H1 (cell line): ENCODE measurements around the gene CLMP. TPM values are rescaled to one million over a fixed set of nuclear protein-coding genes. Genes with fewer than 3 reads are reported as not detected.

Experiments
- CTCF ChIA-PET: fragments of 300-600 bp; sonication (Branson Sonifier 250); formaldehyde crosslinking; loops from one replicate; lab custom pipeline; 2021; ENCODE audit not compliant: partially characterized antibody; lab: Charles Lee
- POLR2A ChIA-PET: fragments of 300-600 bp; sonication (Branson Sonifier 250); formaldehyde crosslinking; loops from one replicate; lab custom pipeline; 2021; ENCODE audit warnings: inconsistent platforms; ENCODE audit not compliant: partially characterized antibody; lab: Charles Lee
- DNase-seq, 2 experiments: peaks; one replicate each; pipeline versions ENCODE4 v3.0.0 to v3.0.0-alpha.2; 2010 to 2022; ENCODE audit warnings: low spot score in 2 of 2, low read depth in 1 of 2, mixed read lengths in 1 of 2
- FAIRE-seq: peaks from 2 replicates; lab custom pipeline; 2011; peaks lifted over from hg19 to GRCh38; lab: Jason Lieb, UNC
- H2AFZ ChIP-seq: 2 replicates; pipeline ENCODE4 v1.8.1; 2012; ENCODE audit warnings: low read length, inconsistent platforms
- H2AK5ac ChIP-seq: 2 replicates; pipeline ENCODE4 v1.6.1; 2013; ENCODE audit warnings: low read depth, low read length
- H2BK120ac ChIP-seq: replicated peaks from 2 replicates; pipeline ENCODE3; 2013; ENCODE audit warnings: low read depth, low read length, inconsistent platforms
- H2BK12ac ChIP-seq: 2 replicates; pipeline ENCODE4 v1.6.1; 2013; ENCODE audit warnings: low read depth, low read length
- H2BK15ac ChIP-seq: 2 replicates; pipeline ENCODE4 v1.6.1; 2013; ENCODE audit warnings: low read length
- H2BK20ac ChIP-seq: 2 replicates; pipeline ENCODE4 v1.6.1; 2013; ENCODE audit warnings: low read length
- H2BK5ac ChIP-seq: 2 replicates; pipeline ENCODE4 v1.6.1; 2013; ENCODE audit warnings: low read depth, low read length
- H3K14ac ChIP-seq: 2 replicates; pipeline ENCODE4 v1.6.1; 2013; ENCODE audit warnings: inconsistent platforms; ENCODE audit not compliant: insufficient read length
- H3K18ac ChIP-seq: 2 replicates; pipeline ENCODE4 v1.6.1; 2013; ENCODE audit warnings: low read length; ENCODE audit errors: extremely low read depth
- H3K23ac ChIP-seq: 2 replicates; pipeline ENCODE4 v1.6.1; 2013; ENCODE audit warnings: inconsistent platforms; ENCODE audit not compliant: insufficient read length
- H3K23me2 ChIP-seq: 2 replicates; pipeline ENCODE4 v1.6.1; 2013; ENCODE audit warnings: low read depth, low read length
- H3K27ac ChIP-seq: 2 replicates; pipeline ENCODE4 v1.6.1; 2011; ENCODE audit warnings: low read depth, low read length, inconsistent platforms
- H3K27me3 ChIP-seq, 4 experiments: replicated peaks in 1 of 4; 1 replicate in 1 of 4; 2 replicates in 3 of 4; pipeline versions ENCODE4 v1.6.1 to v1.8.1; 2011 to 2013; ENCODE audit warnings: low read length in 3 of 4, mild to moderate bottlenecking in 3 of 4, inconsistent platforms in 2 of 4, mixed read lengths in 2 of 4, moderate library complexity in 1 of 4; ENCODE audit not compliant: control insufficient read depth in 3 of 4, insufficient read depth in 3 of 4; ENCODE audit errors: extremely low read depth in 1 of 4
- H3K36me3 ChIP-seq, 4 experiments: 2 replicates each; pipeline versions ENCODE4 v1.6.1 to v1.8.1; 2011 to 2013; ENCODE audit warnings: mild to moderate bottlenecking in 4 of 4, low read length in 3 of 4, moderate library complexity in 2 of 4, control low read depth in 1 of 4, inconsistent platforms in 1 of 4; ENCODE audit not compliant: insufficient read depth in 4 of 4, control insufficient read depth in 2 of 4
- H3K4ac ChIP-seq: replicated peaks from 2 replicates; pipeline ENCODE3; 2013; ENCODE audit warnings: low read length, low read depth, mixed read lengths, inconsistent platforms; ENCODE audit not compliant: insufficient read length
- H3K4me1 ChIP-seq, 4 experiments: replicated peaks in 1 of 4; 1 replicate in 1 of 4; 2 replicates in 3 of 4; pipeline versions ENCODE4 v1.6.1 to v1.8.1; 2011 to 2013; ENCODE audit warnings: low read length in 3 of 4, inconsistent platforms in 2 of 4, mixed read lengths in 1 of 4; ENCODE audit not compliant: insufficient read depth in 4 of 4, control insufficient read depth in 3 of 4
- H3K4me2 ChIP-seq, 2 experiments: 2 replicates each; pipeline versions ENCODE4 v1.6.1 to v1.8.1; 2011 to 2013; ENCODE audit warnings: low read depth in 2 of 2, low read length in 2 of 2, control low read depth in 1 of 2, inconsistent platforms in 1 of 2, mild to moderate bottlenecking in 1 of 2; ENCODE audit not compliant: insufficient read depth in 1 of 2
- H3K4me3 ChIP-seq, 4 experiments: fragments of 200-600, 300-600 bp in 1 of 4; sonication (generic), shearing (Covaris generic), sonication (Bioruptor Twin) in 1 of 4; 2 replicates each; pipeline versions ENCODE4 v1.5.1 to v1.8.1; 2011 to 2016; ENCODE audit warnings: low read length in 4 of 4, low read depth in 3 of 4, control low read depth in 2 of 4, inconsistent platforms in 2 of 4, mild to moderate bottlenecking in 2 of 4, mixed read lengths in 1 of 4, moderate library complexity in 1 of 4; ENCODE audit not compliant: insufficient read depth in 2 of 4; ENCODE audit errors: extremely low read depth in 1 of 4
- H3K56ac ChIP-seq: replicated peaks from 2 replicates; pipeline ENCODE3; 2013; ENCODE audit warnings: low read depth, mild to moderate bottlenecking, mixed read lengths, low read length, inconsistent platforms; ENCODE audit not compliant: insufficient read length
- H3K79me1 ChIP-seq: 2 replicates; pipeline ENCODE4 v1.6.1; 2013; ENCODE audit warnings: low read depth, low read length, control low read depth
- H3K79me2 ChIP-seq, 2 experiments: 2 replicates each; pipeline versions ENCODE4 v1.6.1 to v1.8.1; 2012 to 2013; ENCODE audit warnings: low read length in 2 of 2, mild to moderate bottlenecking in 2 of 2, inconsistent platforms in 1 of 2; ENCODE audit not compliant: insufficient read depth in 2 of 2, control insufficient read depth in 1 of 2
- H3K9ac ChIP-seq, 4 experiments: replicated peaks in 1 of 4; 1 replicate in 1 of 4; 2 replicates in 3 of 4; pipeline versions ENCODE4 v1.6.1 to v1.8.1; 2011 to 2013; ENCODE audit warnings: low read depth in 3 of 4, low read length in 3 of 4, control low read depth in 2 of 4, mild to moderate bottlenecking in 2 of 4, moderate library complexity in 2 of 4, inconsistent platforms in 1 of 4; ENCODE audit errors: extremely low read depth in 1 of 4
- H3K9me3 ChIP-seq, 2 experiments: 2 replicates each; pipeline versions ENCODE4 v1.6.1 to v1.8.1; 2012 to 2013; ENCODE audit warnings: mild to moderate bottlenecking in 2 of 2, moderate library complexity in 2 of 2, control low read depth in 1 of 2, inconsistent platforms in 1 of 2, low read depth in 1 of 2, low read length in 1 of 2, mixed read lengths in 1 of 2; ENCODE audit not compliant: insufficient read depth in 2 of 2
- H4K20me1 ChIP-seq, 2 experiments: replicated peaks in 1 of 2; 2 replicates each; pipeline versions ENCODE3 to v1.8.1; 2011 to 2013; ENCODE audit warnings: inconsistent platforms in 2 of 2, low read length in 2 of 2, mild to moderate bottlenecking in 1 of 2; ENCODE audit not compliant: insufficient read depth in 2 of 2, control insufficient read depth in 1 of 2
- H4K5ac ChIP-seq: 2 replicates; pipeline ENCODE4 v1.6.1; 2013; ENCODE audit warnings: low read length, low read depth, mixed read lengths, inconsistent platforms; ENCODE audit not compliant: insufficient read length
- H4K8ac ChIP-seq: 2 replicates; pipeline ENCODE4 v1.8.0; 2013; ENCODE audit warnings: mild to moderate bottlenecking, moderate library complexity, low read length, inconsistent platforms; ENCODE audit not compliant: insufficient read depth; ENCODE audit errors: extremely low read depth
- H4K91ac ChIP-seq: replicated peaks from 2 replicates; pipeline ENCODE3; 2013; ENCODE audit warnings: low read length, mixed read lengths, inconsistent platforms; ENCODE audit not compliant: insufficient read length
- CBX5 ChIP-seq: fragments of 300-800, 300-1000 bp; sonication (generic); IDR thresholded peaks from 2 replicates; pipeline ENCODE4 v1.7.1; 2016; ENCODE audit warnings: antibody characterized with exemption, low read length, low read depth
- EP300 ChIP-seq, 2 experiments: IDR thresholded peaks; 1 replicate in 1 of 2; 2 replicates in 1 of 2; pipeline ENCODE4 v1.6.1; 2011 to 2012; ENCODE audit warnings: low read depth in 2 of 2, low read length in 2 of 2, mild to moderate bottlenecking in 2 of 2, borderline replicate concordance in 1 of 2, inconsistent platforms in 1 of 2, moderate library complexity in 1 of 2
- JUN ChIP-seq: IDR thresholded peaks from 2 replicates; pipeline ENCODE4 v1.6.1; 2011; ENCODE audit warnings: low read depth, mild to moderate bottlenecking, improper control_type of control experiment, low read length
- PHF8 ChIP-seq: fragments of 200-600 bp; sonication (generic); conservative IDR thresholded peaks from 2 replicates; pipeline ENCODE4 v1.7.1; 2012; ENCODE audit warnings: low read depth, mild to moderate bottlenecking, inconsistent platforms, low read length, moderate library complexity
- POU5F1 ChIP-seq: IDR thresholded peaks from 2 replicates; pipeline ENCODE4 v1.6.1; 2011; ENCODE audit warnings: low read depth, mild to moderate bottlenecking, low read length, moderate library complexity
- RAD21 ChIP-seq, 2 experiments: IDR thresholded peaks in 1 of 2; conservative IDR thresholded peaks in 1 of 2; 2 replicates each; pipeline ENCODE4 v1.6.1; 2011; ENCODE audit warnings: low read depth in 2 of 2, low read length in 2 of 2, improper control_type of control experiment in 1 of 2, inconsistent platforms in 1 of 2, mild to moderate bottlenecking in 1 of 2, moderate library complexity in 1 of 2
- TEAD4 ChIP-seq: IDR thresholded peaks from 2 replicates; pipeline ENCODE4 v1.6.1; 2012; ENCODE audit warnings: low read depth, low read length, inconsistent platforms, mixed read lengths
- YY1 ChIP-seq: IDR thresholded peaks from 2 replicates; pipeline ENCODE4 v1.6.1; 2011; ENCODE audit warnings: low read depth, mild to moderate bottlenecking, low read length
- whole genome bisulfite sequencing, 2 experiments: shearing (Covaris generic) in 1 of 2; methylation state at CpG; one replicate each; pipeline versions ENCODE4 v1.1.6 to v1.1.7; 2013 to 2015; ENCODE audit warnings: low lambda C conversion rate in 2 of 2, mixed read lengths in 2 of 2, inconsistent platforms in 1 of 2, low coverage in 1 of 2, missing lambda C conversion rate in 1 of 2; ENCODE audit not compliant: insufficient replicate concordance in 2 of 2, insufficient coverage in 1 of 2, insufficient read length in 1 of 2; ENCODE audit errors: extremely low coverage in 1 of 2, missing lambda C conversion rate in 1 of 2; 5-methylcytosine and 5-hydroxymethylcytosine counted together
- polyA plus RNA-seq, 7 experiments: library from polyadenylated mRNA; depleted of rRNA in 3 of 7; stranded (reverse) in 5 of 7; unstranded in 2 of 7; fragments of >200 nt in 5 of 7; fragments of 200-250 nt in 2 of 7; gene quantifications; 1 replicate in 5 of 7; 2 replicates in 1 of 7; 4 replicates in 1 of 7; pipeline versions ENCODE4 v1.2.1 to v1.2.3, GENCODE V29; 2011 to 2013; ENCODE audit warnings: missing spikeins in 2 of 7, mixed read lengths in 2 of 7
- total RNA-seq: library from RNA; stranded (reverse); fragmentation: NEBNext Ultra II Directional; extraction: Animal tissue kit (Norgen Biotek cat#: 25700); gene quantifications from 2 replicates; pipeline ENCODE4 v1.2.1, GENCODE V29; 2021

The CLMP gene
- total and polyA plus RNA-seq, 2 of the 8 experiments (the other 6 are each of a cell fraction or from before 2014, with no cell fraction given), result 9.9 to 24.1 TPM

DNA sequence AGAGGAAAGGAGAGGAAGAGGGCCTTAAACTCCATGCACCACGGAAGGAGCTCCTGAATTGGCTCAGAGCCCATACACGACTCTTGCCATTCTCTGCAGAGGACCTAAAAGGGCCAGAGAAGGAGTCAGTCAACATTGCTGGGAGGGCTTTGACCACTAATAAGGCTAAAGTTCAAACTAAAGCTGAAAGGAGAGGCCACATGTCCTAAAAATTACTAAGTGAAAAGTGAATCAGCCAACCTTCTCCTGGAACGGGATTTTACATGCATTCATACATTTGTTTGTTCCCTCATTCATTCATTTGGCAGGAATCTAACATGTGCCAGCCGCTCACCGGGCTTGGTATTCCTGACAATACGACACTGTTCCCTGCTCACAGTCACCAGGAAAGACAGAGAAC lies 10.5 kb downstream of the CLMP start:
- Histone ChIP-seq H3K4ac (no peak overlapping the region), H3K79me2 (peaks cover 0 to 19% of the 10 kb centered on the region in 2 experiments; a peak in 2 of 4 replicates), H3K23ac (no peak overlapping the region), H2BK15ac (peak overlapping the region; percentile 20; the same call in 1 of the 2 replicates), H2BK120ac (no peak overlapping the region), H4K5ac (no peak overlapping the region), H3K79me1 (no peaks in the 10 kb centered on the region; the same call in 1 of the 2 replicates), H3K4me3 (no peak overlapping the region), H3K4me2 (0 out of 4 replicates have a peak overlapping the region, but pooled peaks of 1 of the 2 experiments have one; percentile 19), H3K18ac (no peak overlapping the region)
- CTCF ChIA-PET, result interaction anchor here (0.7 to 2.5 kb wide), 11 partner anchors 12 to 77 kb away, joined by 3 to 16 read pairs (median 4); no protein-coding TSS in a partner anchor
- no peak for TF ChIP-seq YY1
- TF ChIP-seq RAD21 (IDR thresholded peaks at IDR 0.05 in 1 of 2, conservative IDR thresholded peaks at IDR 0.05 in 1 of 2; ENCODE audit: low read depth in 2 of 2, low read length in 2 of 2), result no peak
- no peak for TF ChIP-seq JUN
- no peak for TF ChIP-seq TEAD4
- TF ChIP-seq EP300 (IDR thresholded peaks at IDR 0.05; ENCODE audit: borderline replicate concordance in 1 of 2, low read depth in 2 of 2, low read length in 2 of 2), result no peak
- no peak for TF ChIP-seq PHF8
- TF ChIP-seq CBX5, result no peak
- TF ChIP-seq POU5F1, result no peak
- TF ChIP-seq, all 59 proteins: peak for 0
- Histone ChIP-seq H3K14ac (no peak overlapping the region), H2AK5ac (0 out of 2 replicates have a peak overlapping the region, but pooled peaks have one; percentile 42), H3K27ac (no peak overlapping the region), H3K23me2 (no peaks in the 10 kb centered on the region; the same call in 1 of the 2 replicates), H2BK5ac (peak overlapping the region; percentile 8; the same call in 1 of the 2 replicates), H4K20me1 (no peaks in the 10 kb centered on the region), H4K8ac (no peak overlapping the region), H3K36me3 (no peaks in the 10 kb centered on the region), H3K9me3 (no peaks in the 10 kb centered on the region), H2AFZ (no peak overlapping the region), H3K4me1 (peaks cover 7 to 32% (median 15%) of the 10 kb centered on the region in 4 experiments), H4K91ac (no peak overlapping the region), H3K56ac (no peak overlapping the region), H3K9ac (no peak overlapping the region), H3K27me3 (no peaks in the 10 kb centered on the region), H2BK12ac (no peak overlapping the region), H2BK20ac (no peak overlapping the region)
- whole genome bisulfite sequencing, 2 experiments, result 76% methylated on average over 6 of the region's 6 CpGs; no CpG with 5 or more reads in 1 of the 2 experiments
- POLR2A ChIA-PET, result interaction anchor here (0.6 to 7.3 kb wide), 4 partner anchors 9 to 108 kb away, joined by 3 to 67 read pairs (median 9); partner anchors contain the start of gene CLMP
- FAIRE-seq, result peak; percentile 19
- no peak for DNase-seq
